ENCODE data around the gene AMMECR1.

- TF ChIP-seq CTCF (IDR thresholded peaks at IDR 0.05; ENCODE audit: low read length) (no peak), EZH2 (optimal IDR thresholded peaks at IDR 0.05; ENCODE audit: low read depth, low read length) (no peak)
These were observed 102.5 kb downstream of the AMMECR1 start for GRCh38 chrX:110215411-110215810.

Data from MM.1S (cell line).